HL-60 (cell line): Measurements from ENCODE around the gene NCS1.

ENCODE experiments used
- CTCF ChIP-seq: IDR thresholded peaks from one replicate; pipeline ENCODE4 v1.5.1; 2011; ENCODE audit warnings: low read length, control low read depth, inconsistent platforms; ENCODE audit not compliant: insufficient read depth
- TF ChIP-seq, protein P1 (sequence below): IDR thresholded peaks from 2 replicates; pipeline ENCODE4 v1.6.1; 2012; ENCODE audit warnings: low read depth; ENCODE audit not compliant: insufficient replicate concordance

- TF ChIP-seq, protein P1, sequence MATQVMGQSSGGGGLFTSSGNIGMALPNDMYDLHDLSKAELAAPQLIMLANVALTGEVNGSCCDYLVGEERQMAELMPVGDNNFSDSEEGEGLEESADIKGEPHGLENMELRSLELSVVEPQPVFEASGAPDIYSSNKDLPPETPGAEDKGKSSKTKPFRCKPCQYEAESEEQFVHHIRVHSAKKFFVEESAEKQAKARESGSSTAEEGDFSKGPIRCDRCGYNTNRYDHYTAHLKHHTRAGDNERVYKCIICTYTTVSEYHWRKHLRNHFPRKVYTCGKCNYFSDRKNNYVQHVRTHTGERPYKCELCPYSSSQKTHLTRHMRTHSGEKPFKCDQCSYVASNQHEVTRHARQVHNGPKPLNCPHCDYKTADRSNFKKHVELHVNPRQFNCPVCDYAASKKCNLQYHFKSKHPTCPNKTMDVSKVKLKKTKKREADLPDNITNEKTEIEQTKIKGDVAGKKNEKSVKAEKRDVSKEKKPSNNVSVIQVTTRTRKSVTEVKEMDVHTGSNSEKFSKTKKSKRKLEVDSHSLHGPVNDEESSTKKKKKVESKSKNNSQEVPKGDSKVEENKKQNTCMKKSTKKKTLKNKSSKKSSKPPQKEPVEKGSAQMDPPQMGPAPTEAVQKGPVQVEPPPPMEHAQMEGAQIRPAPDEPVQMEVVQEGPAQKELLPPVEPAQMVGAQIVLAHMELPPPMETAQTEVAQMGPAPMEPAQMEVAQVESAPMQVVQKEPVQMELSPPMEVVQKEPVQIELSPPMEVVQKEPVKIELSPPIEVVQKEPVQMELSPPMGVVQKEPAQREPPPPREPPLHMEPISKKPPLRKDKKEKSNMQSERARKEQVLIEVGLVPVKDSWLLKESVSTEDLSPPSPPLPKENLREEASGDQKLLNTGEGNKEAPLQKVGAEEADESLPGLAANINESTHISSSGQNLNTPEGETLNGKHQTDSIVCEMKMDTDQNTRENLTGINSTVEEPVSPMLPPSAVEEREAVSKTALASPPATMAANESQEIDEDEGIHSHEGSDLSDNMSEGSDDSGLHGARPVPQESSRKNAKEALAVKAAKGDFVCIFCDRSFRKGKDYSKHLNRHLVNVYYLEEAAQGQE, result no peak
- no peak for TF ChIP-seq CTCF
These were observed 34.5 kb upstream of the NCS1 start for GRCh38 chr9:130137641-130138081.
